HEK293 (cell line): ENCODE measurements around the gene KRT17.

ENCODE experiments used
- CTCF ChIA-PET: fragments of 350-600 bp; formaldehyde crosslinking; extraction: SDS; loops from one replicate; lab custom pipeline; 2021; ENCODE audit warnings: antibody characterized with exemption; lab: Yijun Ruan, JAX
- POLR2A ChIA-PET: fragments of 300-600 bp; formaldehyde crosslinking; extraction: SDS; loops from one replicate; lab custom pipeline; 2020; ENCODE audit warnings: antibody characterized with exemption, inconsistent platforms; lab: Yijun Ruan, JAX
- H3K27ac ChIP-seq: fragments of 200-500 bp; sonication (Bioruptor generic); 2 replicates; pipeline ENCODE4 v1.5.1; 2014; ENCODE audit warnings: low read depth, low read length, control low read depth, inconsistent platforms; ENCODE audit errors: extremely low read depth
- H3K36me3 ChIP-seq, 2 experiments: fragments of 200-500 bp in 1 of 2; sonication (Bioruptor generic) in 1 of 2; 1 replicate in 1 of 2; 2 replicates in 1 of 2; pipeline ENCODE4 v1.5.1; 2014 to 2017; ENCODE audit warnings: inconsistent platforms in 2 of 2, low read length in 2 of 2; ENCODE audit not compliant: control insufficient read depth in 2 of 2, insufficient read depth in 1 of 2
- H3K4me1 ChIP-seq: fragments of 200-500 bp; sonication (Bioruptor generic); 2 replicates; pipeline ENCODE4 v1.5.1; 2014; ENCODE audit warnings: mild to moderate bottlenecking, low read length, inconsistent platforms; ENCODE audit not compliant: control insufficient read depth, insufficient read depth
- H3K4me3 ChIP-seq: 2 replicates; pipeline ENCODE4 v1.5.1; 2011; ENCODE audit warnings: low read depth, mild to moderate bottlenecking, control low read depth, low read length, moderate library complexity
- H3K9me3 ChIP-seq: fragments of 200-500 bp; sonication (Bioruptor generic); 2 replicates; pipeline ENCODE4 v1.5.1; 2014; ENCODE audit warnings: low read depth, low read length, inconsistent platforms; ENCODE audit not compliant: control insufficient read depth, insufficient read depth
- ELK4 ChIP-seq: IDR thresholded peaks from 2 replicates; pipeline ENCODE4 v1.6.1; 2011; ENCODE audit warnings: mild to moderate bottlenecking, low read depth, low read length, borderline replicate concordance
- GLI2 ChIP-seq: fragments of 450-650 bp; formaldehyde crosslinking; IDR thresholded peaks from 2 replicates; pipeline ENCODE4; 2017; ENCODE audit warnings: missing biosample characterization, missing genetic modification characterization, low read depth, borderline replicate concordance
- GLIS2 ChIP-seq: fragments of 450-650 bp; formaldehyde crosslinking; IDR thresholded peaks from 2 replicates; pipeline ENCODE4 v1.5.1; 2016; ENCODE audit warnings: missing biosample characterization, missing genetic modification characterization
- KLF16 ChIP-seq: fragments of 450-650 bp; formaldehyde crosslinking; IDR thresholded peaks from 2 replicates; pipeline ENCODE4 v1.5.1; 2017; ENCODE audit warnings: missing biosample characterization, missing genetic modification characterization
- KLF8 ChIP-seq: fragments of 450-650 bp; formaldehyde crosslinking; IDR thresholded peaks from 2 replicates; pipeline ENCODE4 v1.5.1; 2016; ENCODE audit warnings: missing biosample characterization, missing genetic modification characterization
- MYNN ChIP-seq: fragments of 450-650 bp; formaldehyde crosslinking; IDR thresholded peaks from 2 replicates; pipeline ENCODE4 v1.5.1; 2016; ENCODE audit warnings: missing biosample characterization, missing genetic modification characterization, borderline replicate concordance
- PRDM4 ChIP-seq: fragments of 450-650 bp; formaldehyde crosslinking; IDR thresholded peaks from 2 replicates; pipeline ENCODE4 v1.5.1; 2017; ENCODE audit warnings: missing biosample characterization, missing genetic modification characterization
- WT1 ChIP-seq: fragments of 450-650 bp; formaldehyde crosslinking; IDR thresholded peaks from 2 replicates; pipeline ENCODE4 v1.5.1; 2016; ENCODE audit warnings: missing biosample characterization, missing genetic modification characterization
- ZFP3 ChIP-seq: fragments of 450-650 bp; formaldehyde crosslinking; IDR thresholded peaks from 2 replicates; pipeline ENCODE4 v1.5.1; 2016; ENCODE audit warnings: low read depth, missing biosample characterization, missing genetic modification characterization
- ZIC2 ChIP-seq: fragments of 450-650 bp; formaldehyde crosslinking; IDR thresholded peaks from 2 replicates; pipeline ENCODE4 v1.5.1; 2016; ENCODE audit warnings: missing biosample characterization, missing genetic modification characterization
- ZNF132 ChIP-seq: fragments of 450-650 bp; formaldehyde crosslinking; IDR thresholded peaks from 2 replicates; pipeline ENCODE4 v1.5.1; 2017; ENCODE audit warnings: missing biosample characterization, missing genetic modification characterization, borderline replicate concordance
- ZNF202 ChIP-seq: fragments of 450-650 bp; formaldehyde crosslinking; IDR thresholded peaks from 2 replicates; pipeline ENCODE4 v1.5.1; 2016; ENCODE audit warnings: missing biosample characterization, missing genetic modification characterization, borderline replicate concordance
- ZNF223 ChIP-seq: fragments of 450-650 bp; formaldehyde crosslinking; IDR thresholded peaks from 2 replicates; pipeline ENCODE4 v1.5.1; 2016; ENCODE audit warnings: missing biosample characterization, missing genetic modification characterization
- ZNF239 ChIP-seq: fragments of 450-650 bp; formaldehyde crosslinking; IDR thresholded peaks from 2 replicates; pipeline ENCODE4 v1.5.1; 2016; ENCODE audit warnings: missing biosample characterization, missing genetic modification characterization
- ZNF26 ChIP-seq: fragments of 450-650 bp; formaldehyde crosslinking; IDR thresholded peaks from 2 replicates; pipeline ENCODE4 v1.5.1; 2016; ENCODE audit warnings: missing biosample characterization, missing genetic modification characterization
- ZNF354C ChIP-seq: fragments of 450-650 bp; formaldehyde crosslinking; IDR thresholded peaks from 2 replicates; pipeline ENCODE4 v1.5.1; 2016; ENCODE audit warnings: missing biosample characterization, missing genetic modification characterization, low read depth, borderline replicate concordance
- ZNF514 ChIP-seq: fragments of 450-650 bp; formaldehyde crosslinking; IDR thresholded peaks from 2 replicates; pipeline ENCODE4 v1.5.1; 2016; ENCODE audit warnings: missing biosample characterization, missing genetic modification characterization
- ZNF521 ChIP-seq: fragments of 450-650 bp; formaldehyde crosslinking; IDR thresholded peaks from 2 replicates; pipeline ENCODE4 v1.5.1; 2017; ENCODE audit warnings: missing biosample characterization, mild to moderate bottlenecking, missing genetic modification characterization
- ZNF571 ChIP-seq: fragments of 450-650 bp; formaldehyde crosslinking; IDR thresholded peaks from 2 replicates; pipeline ENCODE4 v1.5.0; 2017; ENCODE audit warnings: missing biosample characterization, missing genetic modification characterization
- ZNF677 ChIP-seq: fragments of 450-650 bp; IDR thresholded peaks from 2 replicates; pipeline ENCODE4 v1.5.0; 2018; ENCODE audit warnings: missing biosample characterization, mild to moderate bottlenecking, missing genetic modification characterization, moderate library complexity
- ZNF76 ChIP-seq: fragments of 450-650 bp; formaldehyde crosslinking; IDR thresholded peaks from 2 replicates; pipeline ENCODE4; 2016; ENCODE audit warnings: low read depth, missing biosample characterization, missing genetic modification characterization, borderline replicate concordance
- ZNF830 ChIP-seq: fragments of 450-650 bp; IDR thresholded peaks from 2 replicates; pipeline ENCODE4 v1.5.0; 2018; ENCODE audit warnings: missing biosample characterization, missing genetic modification characterization, low read depth, mild to moderate bottlenecking, moderate library complexity
- ZNF837 ChIP-seq: fragments of 450-650 bp; formaldehyde crosslinking; IDR thresholded peaks from 2 replicates; pipeline ENCODE4 v1.5.1; 2016; ENCODE audit warnings: missing biosample characterization, missing genetic modification characterization
- ZSCAN23 ChIP-seq: fragments of 450-650 bp; formaldehyde crosslinking; IDR thresholded peaks from 2 replicates; pipeline ENCODE4 v1.5.1; 2016; ENCODE audit warnings: missing biosample characterization, missing genetic modification characterization
- ZXDB ChIP-seq: fragments of 450-650 bp; formaldehyde crosslinking; IDR thresholded peaks from 2 replicates; pipeline ENCODE4 v1.5.1; 2016; ENCODE audit warnings: missing biosample characterization, missing genetic modification characterization

The KRT17 gene

GRCh38 chr17:41651625-41652460 lies 27.5 kb upstream of the KRT17 start (continued):
- no peak for TF ChIP-seq ZNF514
- TF ChIP-seq ZNF76 (tag by site-specific recombination) = peak; percentile 55; the same call in 1 of the 2 replicates
- no peak for TF ChIP-seq ZXDB
- TF ChIP-seq WT1 = no peak
- TF ChIP-seq ZFP3 (tag by site-specific recombination) = no peak
- no peak for TF ChIP-seq ZSCAN23 (tag by site-specific recombination)
- peak; percentile 91; the same call in 1 of the 2 replicates for TF ChIP-seq ZNF571
- no peak for TF ChIP-seq MYNN (tag by site-specific recombination)
- TF ChIP-seq ZNF837 (tag by site-specific recombination) = 0 out of 2 replicates have a peak, but pooled peaks have one; percentile 78
- no peak for TF ChIP-seq ZNF26 (tag by site-specific recombination)
- no peak for TF ChIP-seq ZNF354C (tag by site-specific recombination)
- no peak for TF ChIP-seq ZNF239 (tag by site-specific recombination)
- TF ChIP-seq ZNF132 (tag by site-specific recombination) = no peak
- TF ChIP-seq ZNF677 = no peak
- 0 out of 2 replicates have a peak, but pooled peaks have one; percentile 91 for TF ChIP-seq ZNF521 (tag by site-specific recombination)

GRCh38 chr17:41650794-41651624 lies 26.6 kb upstream of the KRT17 start:
- CTCF ChIA-PET = interaction anchor here (0.5 to 15.7 kb wide), 8 partner anchors 14 to 795 kb away, joined by 3 to 567 read pairs (median 6); no protein-coding TSS in a partner anchor
- TF ChIP-seq ZNF223 (tag by site-specific recombination) (no peak), ELK4 (no peak), ZNF202 (tag by site-specific recombination) (no peak), PRDM4 (no peak), GLI2 (tag by site-specific recombination) (no peak), GLIS2 (tag by site-specific recombination) (peak; percentile 45; the same call in 1 of the 2 replicates), KLF8 (no peak), ZIC2 (tag by site-specific recombination) (0 out of 2 replicates have a peak, but pooled peaks have one; percentile 27), KLF16 (tag by site-specific recombination) (no peak), ZNF830 (tag by site-specific recombination) (no peak)
- TF ChIP-seq, all 188 proteins: peak for 2
- POLR2A ChIA-PET = interaction anchor here (0.6 to 1.3 kb wide), 3 partner anchors 37 to 109 kb away, joined by 3 read pairs; no protein-coding TSS in a partner anchor

More at GRCh38 chr17:41650794-41651624, 26.6 kb upstream of the KRT17 start:
- no peaks in the 10 kb centered on the region for H3K9me3 ChIP-seq
- H3K36me3 ChIP-seq = no peaks in the 10 kb centered on the region
- H3K27ac ChIP-seq = no peak overlapping the region
- H3K4me3 ChIP-seq = no peak overlapping the region
- H3K4me1 ChIP-seq = no peaks in the 10 kb centered on the region; the same call in 1 of the 2 replicates
